Neural cell (in vitro differentiated cells): Measurements from ENCODE around the gene PRTN3. TPM values are rescaled to one million over a fixed set of nuclear protein-coding genes. Genes with fewer than 3 reads are reported as not detected.

Experiments
- H2AFZ ChIP-seq: fragments of 200-600, 300-800 bp; sonication (generic), shearing (Covaris generic); 2 replicates; pipeline ENCODE4 v1.6.0; 2014; ENCODE audit warnings: low read depth, mild to moderate bottlenecking, antibody characterized with exemption, low read length, moderate library complexity
- H3F3A ChIP-seq: fragments of 200-600 bp; shearing (Covaris generic); 2 replicates; pipeline ENCODE4 v1.6.1; 2016; ENCODE audit warnings: mild to moderate bottlenecking, moderate library complexity, mixed read lengths, antibody characterized with exemption, low read length; ENCODE audit not compliant: insufficient read depth, poor library complexity, severe bottlenecking
- H3K27ac ChIP-seq: fragments of 200-600, 300-800 bp; sonication (generic), shearing (Covaris generic); 2 replicates; pipeline ENCODE4 v1.5.1; 2014; ENCODE audit warnings: mild to moderate bottlenecking, low read length, moderate library complexity
- H3K27me3 ChIP-seq: fragments of 300-800, 200-600 bp; sonication (generic), shearing (Covaris generic); 2 replicates; pipeline ENCODE4 v1.6.0; 2014; ENCODE audit warnings: mild to moderate bottlenecking, low read depth, low read length, moderate library complexity; ENCODE audit not compliant: insufficient read depth
- H3K36me3 ChIP-seq: fragments of 300-800, 200-600 bp; sonication (generic), shearing (Covaris generic); 2 replicates; pipeline ENCODE4 v1.5.1; 2014; ENCODE audit warnings: mild to moderate bottlenecking, antibody characterized with exemption, low read length, moderate library complexity; ENCODE audit not compliant: insufficient read depth
- H3K4me2 ChIP-seq: fragments of 300-800, 200-600 bp; sonication (generic), shearing (Covaris generic); 2 replicates; pipeline ENCODE4 v1.6.0; 2014; ENCODE audit warnings: mild to moderate bottlenecking, low read length
- H3K4me3 ChIP-seq: fragments of 300-800, 200-600 bp; sonication (generic), shearing (Covaris generic); 2 replicates; pipeline ENCODE4 v1.5.1; 2014; ENCODE audit warnings: mild to moderate bottlenecking, low read length, moderate library complexity
- H3K79me2 ChIP-seq: fragments of 200-600 bp; shearing (Covaris generic); replicated peaks from 2 replicates; pipeline ENCODE4 v1.6.0; 2014; ENCODE audit warnings: mild to moderate bottlenecking, low read length, moderate library complexity; ENCODE audit not compliant: insufficient read depth
- H3K9ac ChIP-seq: fragments of 300-800, 200-600 bp; sonication (generic), shearing (Covaris generic); 2 replicates; pipeline ENCODE4 v1.6.1; 2016; ENCODE audit warnings: mild to moderate bottlenecking, low read length, mixed read lengths
- H3K9me2 ChIP-seq: fragments of 200-600 bp; shearing (Covaris generic); 2 replicates; pipeline ENCODE4 v1.6.1; 2016; ENCODE audit warnings: mild to moderate bottlenecking, low read length, mixed read lengths; ENCODE audit not compliant: insufficient read depth
- H3K9me3 ChIP-seq: fragments of 200-600, 300-800 bp; sonication (generic), shearing (Covaris generic); 2 replicates; pipeline ENCODE4 v1.6.1; 2016; ENCODE audit warnings: mild to moderate bottlenecking, mixed run types, low read length, moderate library complexity, mixed read lengths
- H4K20me1 ChIP-seq: fragments of 200-600 bp; shearing (Covaris generic); 2 replicates; pipeline ENCODE4 v1.6.1; 2016; ENCODE audit warnings: mild to moderate bottlenecking, mixed run types; ENCODE audit not compliant: insufficient read depth
- EP300 ChIP-seq: fragments of 450-650 bp; conservative IDR thresholded peaks from 2 replicates; pipeline ENCODE4 v1.6.1; 2014; ENCODE audit warnings: antibody characterized with exemption, mild to moderate bottlenecking, moderate library complexity; ENCODE audit not compliant: poor library complexity, severe bottlenecking
- EZH2 ChIP-seq: fragments of 200-600, 300-800 bp; shearing (Covaris generic), sonication (generic); IDR thresholded peaks from 2 replicates; pipeline ENCODE4 v1.6.1; 2014; ENCODE audit warnings: antibody characterized with exemption, low read length, borderline replicate concordance, mild to moderate bottlenecking; ENCODE audit not compliant: insufficient read depth, poor library complexity, severe bottlenecking
- MXI1 ChIP-seq: fragments of 450-650 bp; conservative IDR thresholded peaks from 2 replicates; pipeline ENCODE4 v1.6.1; 2014; ENCODE audit warnings: antibody characterized with exemption, mild to moderate bottlenecking; ENCODE audit not compliant: poor library complexity, severe bottlenecking
- POLR2AphosphoS5 ChIP-seq: IDR thresholded peaks from 2 replicates; pipeline ENCODE4 v1.6.1; 2012
- RAD21 ChIP-seq: fragments of 450-650 bp; conservative IDR thresholded peaks from 2 replicates; pipeline ENCODE4 v1.6.1; 2014; ENCODE audit warnings: antibody characterized with exemption, mild to moderate bottlenecking, moderate library complexity
- SMC3 ChIP-seq: fragments of 450-650 bp; conservative IDR thresholded peaks from 2 replicates; pipeline ENCODE4 v1.6.1; 2014; ENCODE audit warnings: antibody characterized with exemption, mild to moderate bottlenecking, moderate library complexity; ENCODE audit not compliant: poor library complexity
- TAF1 ChIP-seq: IDR thresholded peaks from 2 replicates; pipeline ENCODE4 v1.6.1; 2012; ENCODE audit warnings: low read depth
- polyA plus RNA-seq: library from polyadenylated mRNA; depleted of rRNA; stranded (reverse); fragments of >200 nt; gene quantifications from 2 replicates; pipeline ENCODE4 v1.2.3, GENCODE V29; 2014
- TF ChIP-seq, protein P1 (sequence below): IDR thresholded peaks from 2 replicates; pipeline ENCODE4 v1.6.1; 2012; ENCODE audit warnings: borderline replicate concordance
- TF ChIP-seq, protein P2 (sequence below): fragments of 450-650 bp; IDR thresholded peaks from 2 replicates; pipeline ENCODE4 v1.5.1; 2014; ENCODE audit warnings: antibody characterized with exemption, mild to moderate bottlenecking, moderate library complexity; ENCODE audit not compliant: poor library complexity, severe bottlenecking

The PRTN3 gene
- polyA plus RNA-seq, 1 donor from 2014 or later = not detected

DNA sequence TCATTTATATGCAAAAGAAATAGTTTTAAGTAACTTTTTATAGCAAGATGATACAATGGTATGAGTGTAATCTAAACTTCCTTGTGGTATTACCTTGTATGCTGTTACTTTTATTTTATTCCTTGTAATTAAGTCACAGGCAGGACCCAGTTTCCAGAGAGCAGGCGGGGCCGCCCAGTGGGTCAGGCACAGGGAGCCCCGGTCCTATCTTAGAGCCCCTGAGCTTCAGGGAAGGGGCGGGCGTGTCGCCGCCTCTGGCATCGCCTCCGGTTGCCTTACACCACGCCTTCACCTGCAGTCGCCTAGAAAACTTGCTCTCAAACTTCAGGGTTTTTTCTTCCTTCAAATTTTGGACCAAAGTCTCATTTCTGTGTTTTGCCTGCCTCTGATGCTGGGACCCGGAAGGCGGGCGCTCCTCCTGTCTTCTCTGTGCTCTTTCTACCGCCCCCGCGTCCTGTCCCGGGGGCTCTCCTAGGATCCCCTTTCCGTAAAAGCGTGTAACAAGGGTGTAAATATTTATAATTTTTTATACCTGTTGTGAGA, 29.2 kb upstream of the PRTN3 start:
- H3K27ac ChIP-seq = no peak overlapping the region
- TF ChIP-seq TAF1 = no peak
- TF ChIP-seq EP300 = no peak
- TF ChIP-seq, protein P1, sequence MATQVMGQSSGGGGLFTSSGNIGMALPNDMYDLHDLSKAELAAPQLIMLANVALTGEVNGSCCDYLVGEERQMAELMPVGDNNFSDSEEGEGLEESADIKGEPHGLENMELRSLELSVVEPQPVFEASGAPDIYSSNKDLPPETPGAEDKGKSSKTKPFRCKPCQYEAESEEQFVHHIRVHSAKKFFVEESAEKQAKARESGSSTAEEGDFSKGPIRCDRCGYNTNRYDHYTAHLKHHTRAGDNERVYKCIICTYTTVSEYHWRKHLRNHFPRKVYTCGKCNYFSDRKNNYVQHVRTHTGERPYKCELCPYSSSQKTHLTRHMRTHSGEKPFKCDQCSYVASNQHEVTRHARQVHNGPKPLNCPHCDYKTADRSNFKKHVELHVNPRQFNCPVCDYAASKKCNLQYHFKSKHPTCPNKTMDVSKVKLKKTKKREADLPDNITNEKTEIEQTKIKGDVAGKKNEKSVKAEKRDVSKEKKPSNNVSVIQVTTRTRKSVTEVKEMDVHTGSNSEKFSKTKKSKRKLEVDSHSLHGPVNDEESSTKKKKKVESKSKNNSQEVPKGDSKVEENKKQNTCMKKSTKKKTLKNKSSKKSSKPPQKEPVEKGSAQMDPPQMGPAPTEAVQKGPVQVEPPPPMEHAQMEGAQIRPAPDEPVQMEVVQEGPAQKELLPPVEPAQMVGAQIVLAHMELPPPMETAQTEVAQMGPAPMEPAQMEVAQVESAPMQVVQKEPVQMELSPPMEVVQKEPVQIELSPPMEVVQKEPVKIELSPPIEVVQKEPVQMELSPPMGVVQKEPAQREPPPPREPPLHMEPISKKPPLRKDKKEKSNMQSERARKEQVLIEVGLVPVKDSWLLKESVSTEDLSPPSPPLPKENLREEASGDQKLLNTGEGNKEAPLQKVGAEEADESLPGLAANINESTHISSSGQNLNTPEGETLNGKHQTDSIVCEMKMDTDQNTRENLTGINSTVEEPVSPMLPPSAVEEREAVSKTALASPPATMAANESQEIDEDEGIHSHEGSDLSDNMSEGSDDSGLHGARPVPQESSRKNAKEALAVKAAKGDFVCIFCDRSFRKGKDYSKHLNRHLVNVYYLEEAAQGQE = no peak
- no peak for TF ChIP-seq MXI1
- TF ChIP-seq RAD21 = no peak
- no peak for TF ChIP-seq SMC3
- TF ChIP-seq, protein P2, sequence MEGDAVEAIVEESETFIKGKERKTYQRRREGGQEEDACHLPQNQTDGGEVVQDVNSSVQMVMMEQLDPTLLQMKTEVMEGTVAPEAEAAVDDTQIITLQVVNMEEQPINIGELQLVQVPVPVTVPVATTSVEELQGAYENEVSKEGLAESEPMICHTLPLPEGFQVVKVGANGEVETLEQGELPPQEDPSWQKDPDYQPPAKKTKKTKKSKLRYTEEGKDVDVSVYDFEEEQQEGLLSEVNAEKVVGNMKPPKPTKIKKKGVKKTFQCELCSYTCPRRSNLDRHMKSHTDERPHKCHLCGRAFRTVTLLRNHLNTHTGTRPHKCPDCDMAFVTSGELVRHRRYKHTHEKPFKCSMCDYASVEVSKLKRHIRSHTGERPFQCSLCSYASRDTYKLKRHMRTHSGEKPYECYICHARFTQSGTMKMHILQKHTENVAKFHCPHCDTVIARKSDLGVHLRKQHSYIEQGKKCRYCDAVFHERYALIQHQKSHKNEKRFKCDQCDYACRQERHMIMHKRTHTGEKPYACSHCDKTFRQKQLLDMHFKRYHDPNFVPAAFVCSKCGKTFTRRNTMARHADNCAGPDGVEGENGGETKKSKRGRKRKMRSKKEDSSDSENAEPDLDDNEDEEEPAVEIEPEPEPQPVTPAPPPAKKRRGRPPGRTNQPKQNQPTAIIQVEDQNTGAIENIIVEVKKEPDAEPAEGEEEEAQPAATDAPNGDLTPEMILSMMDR = no peak
- TF ChIP-seq EZH2 = no peak
- TF ChIP-seq POLR2AphosphoS5 = no peak
- no peaks in the 10 kb centered on the region for H3K9me3 ChIP-seq
- H3K4me3 ChIP-seq = no peak overlapping the region
- no peak overlapping the region for H2AFZ ChIP-seq
- H3K27me3 ChIP-seq = no peaks in the 10 kb centered on the region
- H3K79me2 ChIP-seq = no peaks in the 10 kb centered on the region
- H3K9me2 ChIP-seq = no peaks in the 10 kb centered on the region
- H3K36me3 ChIP-seq = no peaks in the 10 kb centered on the region
- no peak overlapping the region for H3K4me2 ChIP-seq
- no peaks in the 10 kb centered on the region for H3F3A ChIP-seq
- peaks cover 11% of the 10 kb centered on the region for H4K20me1 ChIP-seq
- no peak overlapping the region for H3K9ac ChIP-seq

DNA sequence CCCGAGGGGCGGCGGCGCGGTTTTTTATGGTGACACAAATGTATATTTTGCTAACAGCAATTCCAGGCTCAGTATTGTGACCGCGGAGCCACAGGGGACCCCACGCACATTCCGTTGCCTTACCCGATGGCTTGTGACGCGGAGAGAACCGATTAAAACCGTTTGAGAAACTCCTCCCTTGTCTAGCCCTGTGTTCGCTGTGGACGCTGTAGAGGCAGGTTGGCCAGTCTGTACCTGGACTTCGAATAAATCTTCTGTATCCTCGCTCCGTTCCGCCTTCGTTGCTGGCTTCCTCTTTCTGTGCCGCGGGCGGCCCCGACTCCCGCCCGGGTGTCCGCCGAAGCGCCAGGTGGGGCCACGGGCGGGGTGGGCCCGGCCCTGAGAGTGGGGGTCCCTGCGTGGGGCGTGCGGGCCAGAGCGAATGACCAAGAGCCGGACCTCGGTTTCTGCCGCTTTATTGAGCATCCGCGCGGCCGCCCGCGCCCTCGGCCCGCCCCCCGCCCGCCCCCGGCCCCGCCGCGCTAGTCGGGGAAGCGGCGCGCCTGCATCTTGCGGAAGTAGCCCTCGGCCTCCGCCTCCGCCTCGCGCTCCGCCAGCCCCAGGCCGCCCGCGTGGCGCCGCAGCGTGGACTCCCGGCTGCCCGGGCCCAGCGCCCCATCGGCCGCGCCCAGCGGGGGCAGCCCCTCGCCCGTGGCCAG, 28.6 kb upstream of the PRTN3 start:
- H3K36me3 ChIP-seq = no peaks in the 10 kb centered on the region
- no peak overlapping the region for H3K27ac ChIP-seq

More for the DNA sequence above, 28.6 kb upstream of the PRTN3 start:
- H3K4me2 ChIP-seq = no peak overlapping the region
- TF ChIP-seq POLR2AphosphoS5 (peak; percentile 12), EZH2 (no peak)
- H3K79me2 ChIP-seq = peaks cover 3% of the 10 kb centered on the region
- H4K20me1 ChIP-seq = peaks cover 11% of the 10 kb centered on the region
- no peak overlapping the region for H3K9ac ChIP-seq
- no peaks in the 10 kb centered on the region for H3F3A ChIP-seq
- H3K4me3 ChIP-seq = no peak overlapping the region
- H3K9me2 ChIP-seq = no peaks in the 10 kb centered on the region
- no peak overlapping the region for H2AFZ ChIP-seq
- H3K9me3 ChIP-seq = no peaks in the 10 kb centered on the region
- H3K27me3 ChIP-seq = no peaks in the 10 kb centered on the region
